ENCODE results near the gene COA6.

GRCh38 chr1:234396092-234396491 lies 22.8 kb downstream of the COA6 start:
- no peak for TF ChIP-seq POLR2A (IDR thresholded peaks at IDR 0.05)
- TF ChIP-seq CTCF (IDR thresholded peaks at IDR 0.05), result no peak
- TF ChIP-seq POLR2AphosphoS5 (IDR thresholded peaks at IDR 0.05), result no peak

Data from suprapubic skin (tissue), 4 donors.